ENCODE measurements around the gene NOXA1.
"Not testable (repeated sequence)": the region's sequence is repeated elsewhere in the genome, so short reads cannot be mapped to it uniquely, and the experiment has no call there.

The NOXA1 gene

DNA sequence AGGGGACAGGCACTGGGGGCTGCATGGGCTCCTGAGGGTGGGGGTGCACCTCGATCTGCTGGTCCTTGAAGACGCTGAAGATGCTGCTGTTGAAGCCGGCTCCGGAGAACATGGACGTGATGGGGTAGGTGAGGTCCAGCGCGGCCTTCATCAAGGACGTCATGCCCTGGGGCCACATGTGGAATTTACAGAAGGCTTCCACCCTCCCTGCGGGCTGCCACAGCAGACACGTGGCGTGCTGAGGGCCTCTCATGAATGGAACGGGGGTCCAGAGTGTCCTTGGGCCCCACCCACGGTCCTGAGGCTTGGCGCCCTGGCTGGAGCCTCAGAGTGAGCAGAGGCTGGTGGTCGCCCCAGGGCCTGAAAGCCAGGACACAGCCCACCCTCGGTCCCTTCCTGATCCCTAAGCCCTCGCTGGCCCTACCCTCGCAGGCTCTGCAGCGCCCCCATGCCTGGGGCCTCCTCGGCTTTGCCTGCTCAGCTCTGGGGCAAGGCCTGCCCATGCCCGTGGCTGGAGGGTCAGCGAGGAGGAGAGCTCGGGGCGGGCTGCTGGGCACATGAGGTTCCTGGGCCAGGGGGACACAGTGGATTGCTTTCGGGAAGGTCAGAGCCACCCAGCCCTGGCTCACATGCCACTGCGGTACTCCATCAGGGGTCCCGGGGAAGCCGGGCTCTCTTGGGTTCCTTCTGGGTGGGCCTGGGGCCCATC is 41.3 kb downstream of the NOXA1 start:
- TF ChIP-seq, protein P1, sequence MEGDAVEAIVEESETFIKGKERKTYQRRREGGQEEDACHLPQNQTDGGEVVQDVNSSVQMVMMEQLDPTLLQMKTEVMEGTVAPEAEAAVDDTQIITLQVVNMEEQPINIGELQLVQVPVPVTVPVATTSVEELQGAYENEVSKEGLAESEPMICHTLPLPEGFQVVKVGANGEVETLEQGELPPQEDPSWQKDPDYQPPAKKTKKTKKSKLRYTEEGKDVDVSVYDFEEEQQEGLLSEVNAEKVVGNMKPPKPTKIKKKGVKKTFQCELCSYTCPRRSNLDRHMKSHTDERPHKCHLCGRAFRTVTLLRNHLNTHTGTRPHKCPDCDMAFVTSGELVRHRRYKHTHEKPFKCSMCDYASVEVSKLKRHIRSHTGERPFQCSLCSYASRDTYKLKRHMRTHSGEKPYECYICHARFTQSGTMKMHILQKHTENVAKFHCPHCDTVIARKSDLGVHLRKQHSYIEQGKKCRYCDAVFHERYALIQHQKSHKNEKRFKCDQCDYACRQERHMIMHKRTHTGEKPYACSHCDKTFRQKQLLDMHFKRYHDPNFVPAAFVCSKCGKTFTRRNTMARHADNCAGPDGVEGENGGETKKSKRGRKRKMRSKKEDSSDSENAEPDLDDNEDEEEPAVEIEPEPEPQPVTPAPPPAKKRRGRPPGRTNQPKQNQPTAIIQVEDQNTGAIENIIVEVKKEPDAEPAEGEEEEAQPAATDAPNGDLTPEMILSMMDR (IDR thresholded peaks at IDR 0.05; ENCODE audit: borderline replicate concordance, insufficient read depth, low read depth, low read length): no peak
- H3K4me3 ChIP-seq (ENCODE audit: low read depth, low read length): no peak overlapping the region

DNA sequence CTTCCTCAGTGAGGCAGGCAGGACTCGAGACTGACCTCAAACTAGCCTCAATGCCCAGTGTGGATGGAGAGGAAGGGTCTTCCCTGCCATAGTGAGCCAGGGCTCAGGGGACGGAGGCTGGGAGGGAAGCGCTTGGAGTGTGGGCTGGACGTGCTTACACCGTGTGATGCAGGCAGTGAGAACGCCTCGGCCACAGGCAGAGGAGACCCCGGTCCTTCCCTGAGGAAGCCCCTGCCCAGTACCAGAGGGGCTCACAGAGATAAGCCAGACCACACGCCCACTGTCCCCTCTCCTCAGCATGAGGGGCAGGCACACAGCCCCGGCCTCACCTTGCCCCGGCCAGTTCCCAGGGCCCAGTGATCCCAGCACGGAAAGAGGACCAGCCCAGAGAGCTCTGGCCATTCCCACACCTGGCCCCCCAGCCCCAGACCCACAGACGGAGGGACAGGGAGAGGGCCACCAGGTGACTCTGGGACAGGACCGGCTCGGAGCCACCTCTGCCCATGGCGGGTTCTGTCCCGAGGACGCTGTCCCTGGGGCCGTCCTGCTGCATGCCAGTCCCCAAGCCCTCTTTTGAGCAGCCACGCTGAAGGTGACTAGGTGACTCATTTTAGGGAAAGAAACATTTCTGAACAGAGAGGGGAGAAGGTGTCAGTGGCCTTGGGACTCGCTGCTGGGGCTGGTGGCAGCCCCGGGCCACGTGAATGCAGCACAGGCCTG is 42.0 kb downstream of the NOXA1 start:
- H3K4me3 ChIP-seq (ENCODE audit: low read depth, low read length): no peak overlapping the region

DNA sequence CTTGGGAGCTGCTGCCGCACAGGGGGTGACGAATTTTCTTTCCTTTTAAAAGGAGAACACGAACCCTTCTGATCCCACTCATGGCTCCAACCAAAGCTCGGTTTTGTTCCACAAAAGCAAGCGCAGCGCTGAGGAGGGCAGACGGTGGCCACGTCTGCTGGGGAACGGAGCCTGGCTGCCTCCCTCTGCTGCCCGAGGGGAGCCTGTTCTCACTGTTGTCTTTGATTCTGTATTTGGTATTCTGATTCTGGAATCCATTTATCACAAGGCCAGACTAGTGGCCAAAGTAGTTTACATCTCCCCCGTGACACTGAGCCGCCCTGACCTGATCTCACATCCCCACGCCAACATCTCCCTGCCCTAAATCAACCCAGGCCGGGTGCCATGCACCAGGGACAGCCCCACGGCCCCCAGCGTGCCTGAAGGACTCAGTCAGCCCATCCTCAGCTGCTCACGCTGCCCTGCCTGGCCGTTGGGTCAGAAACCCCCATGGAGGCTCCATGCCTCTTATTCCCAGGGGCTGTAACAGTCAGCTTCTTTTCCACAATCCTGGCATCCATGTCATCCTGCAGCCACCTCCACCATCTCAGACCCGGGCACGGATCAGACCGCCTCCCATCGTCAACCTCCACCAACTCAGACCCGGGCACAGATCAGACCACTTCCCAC is 42.7 kb downstream of the NOXA1 start:
- TF ChIP-seq, protein P1 (IDR thresholded peaks at IDR 0.05; ENCODE audit: borderline replicate concordance, insufficient read depth, low read depth, low read length): no peak
- no peak overlapping the region for H3K4me3 ChIP-seq (ENCODE audit: low read depth, low read length)

More for the DNA sequence above, 42.0 kb downstream of the NOXA1 start:
- TF ChIP-seq, protein P1 (IDR thresholded peaks at IDR 0.05; ENCODE audit: borderline replicate concordance, insufficient read depth, low read depth, low read length): no peak

DNA sequence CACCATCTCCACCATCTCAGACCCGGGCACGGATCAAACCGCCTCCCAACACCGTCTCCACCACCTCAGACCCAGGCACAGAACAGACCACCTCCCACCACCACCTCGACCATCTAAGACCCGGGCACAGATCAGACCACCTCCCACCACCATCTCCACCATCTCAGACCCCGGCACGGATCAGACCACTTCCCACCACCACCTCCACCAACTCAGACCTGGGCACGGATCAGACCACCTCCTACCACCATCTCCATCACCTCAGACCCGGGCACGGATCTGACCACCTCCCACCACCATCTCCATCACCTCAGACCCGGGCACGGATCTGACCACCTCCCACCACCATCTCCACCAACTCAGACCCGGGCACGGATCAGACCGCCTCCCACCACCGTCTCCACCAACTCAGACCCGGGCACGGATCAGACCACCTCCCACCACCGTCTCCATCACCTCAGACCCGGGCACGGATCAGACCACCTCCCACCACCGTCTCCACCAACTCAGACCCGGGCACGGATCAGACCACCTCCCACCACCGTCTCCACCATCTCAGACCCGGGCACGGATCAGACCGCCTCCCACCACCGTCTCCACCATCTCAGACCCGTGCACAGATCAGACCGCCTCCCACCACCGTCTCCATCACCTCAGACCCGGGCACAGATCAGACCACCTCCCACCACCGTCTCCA is 43.3 kb downstream of the NOXA1 start:
- not testable (repeated sequence) for H3K4me3 ChIP-seq (ENCODE audit: low read depth, low read length)

DNA sequence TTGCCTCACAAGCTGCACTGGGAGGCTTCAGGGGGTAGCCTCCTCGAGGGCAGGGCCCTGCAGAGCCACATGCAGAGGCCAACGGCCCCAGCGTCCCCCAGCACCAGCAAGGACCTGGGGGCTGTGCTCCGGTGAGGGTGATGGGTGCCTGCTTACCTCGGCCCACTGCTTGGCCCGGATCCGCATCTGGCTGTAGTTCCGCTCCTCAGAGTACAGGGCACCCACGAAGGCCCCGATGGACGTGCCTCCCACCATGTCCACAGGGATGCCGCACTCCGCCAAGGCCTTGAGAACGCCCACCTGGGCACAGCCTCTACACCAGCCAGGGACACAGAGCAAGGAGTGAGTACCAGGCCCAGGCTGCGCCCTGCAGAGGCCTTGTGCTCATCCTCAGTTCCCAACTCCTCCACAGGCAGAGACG is 44.0 kb downstream of the NOXA1 start:
- TF ChIP-seq, protein P1 (IDR thresholded peaks at IDR 0.05; ENCODE audit: borderline replicate concordance, insufficient read depth, low read depth, low read length): no peak
- H3K4me3 ChIP-seq (ENCODE audit: low read depth, low read length): no peak overlapping the region

DNA sequence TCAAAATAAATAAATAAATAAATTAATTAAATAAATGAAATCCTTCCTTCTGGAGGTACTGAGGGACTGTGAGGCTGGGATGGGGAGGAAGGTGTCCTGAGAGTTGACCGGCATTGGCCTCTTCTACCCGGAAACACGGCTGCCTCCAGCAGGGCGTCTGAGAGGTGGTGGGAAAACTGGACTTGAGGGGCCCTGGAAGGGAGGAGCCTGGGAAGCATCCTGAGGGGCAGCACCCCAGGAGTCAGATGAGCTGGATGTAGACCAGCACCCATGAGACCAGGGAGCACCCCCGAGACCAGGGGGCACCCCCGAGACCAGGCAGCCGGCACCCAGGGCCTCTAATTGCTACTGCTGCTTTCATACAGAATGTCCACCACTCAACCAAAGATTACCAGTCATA is 44.7 kb downstream of the NOXA1 start:
- no peak overlapping the region for H3K4me3 ChIP-seq (ENCODE audit: low read depth, low read length)
- TF ChIP-seq, protein P1 (IDR thresholded peaks at IDR 0.05; ENCODE audit: borderline replicate concordance, insufficient read depth, low read depth, low read length): no peak

DNA sequence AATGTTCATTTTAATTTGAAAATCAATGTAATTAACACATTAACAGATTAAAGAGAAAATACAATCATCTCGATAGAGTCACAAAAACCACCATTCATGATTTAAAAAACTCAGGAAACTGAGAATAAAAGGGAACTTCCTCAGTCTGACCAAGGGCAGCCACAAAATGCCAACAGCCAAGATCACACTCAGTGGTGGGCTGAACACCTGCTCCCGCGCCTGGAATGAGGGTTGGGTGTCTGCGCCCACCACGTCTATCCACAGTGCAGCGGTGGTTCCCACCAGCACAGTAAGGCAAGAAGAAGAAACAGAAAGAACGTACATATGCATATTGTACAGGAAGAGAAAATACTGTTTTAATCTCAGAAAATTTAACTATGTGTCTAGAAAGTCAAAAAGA is 47.6 kb downstream of the NOXA1 start:
- no peak overlapping the region for H3K4me3 ChIP-seq (ENCODE audit: low read depth, low read length)
- TF ChIP-seq, protein P1 (IDR thresholded peaks at IDR 0.05; ENCODE audit: borderline replicate concordance, insufficient read depth, low read depth, low read length): no peak
